Activated T-helper 1 cell treated with Interleukin-2 at 50 U/mL for 16 hours (primary cell): ENCODE data around the gene STXBP1.

Experiments
- DNase-seq: peaks from one replicate; pipeline ENCODE4 v3.0.0-alpha.2; 2020; ENCODE audit warnings: low read depth

Gene STXBP1

DNA sequence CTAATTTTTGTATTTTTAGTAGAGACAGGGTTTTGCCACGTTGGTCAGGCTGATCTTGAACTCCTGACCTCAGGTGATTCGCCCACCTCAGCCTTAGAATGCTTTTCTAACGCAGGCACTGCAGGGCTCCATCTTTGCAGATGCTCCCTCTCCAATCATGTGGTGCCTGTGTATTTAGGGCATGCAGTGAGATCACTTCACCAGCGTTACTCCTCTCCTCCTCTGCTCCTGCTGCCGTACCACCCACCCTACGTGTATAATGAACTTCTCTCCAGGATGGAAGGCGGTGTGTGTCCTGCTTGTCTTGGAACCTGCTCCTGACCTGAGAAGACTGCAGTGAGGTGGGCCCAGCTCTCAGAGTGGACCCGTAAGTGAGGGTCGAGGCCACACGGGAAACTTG, 81.1 kb downstream of the STXBP1 start:
- DNase-seq = no peak

DNA sequence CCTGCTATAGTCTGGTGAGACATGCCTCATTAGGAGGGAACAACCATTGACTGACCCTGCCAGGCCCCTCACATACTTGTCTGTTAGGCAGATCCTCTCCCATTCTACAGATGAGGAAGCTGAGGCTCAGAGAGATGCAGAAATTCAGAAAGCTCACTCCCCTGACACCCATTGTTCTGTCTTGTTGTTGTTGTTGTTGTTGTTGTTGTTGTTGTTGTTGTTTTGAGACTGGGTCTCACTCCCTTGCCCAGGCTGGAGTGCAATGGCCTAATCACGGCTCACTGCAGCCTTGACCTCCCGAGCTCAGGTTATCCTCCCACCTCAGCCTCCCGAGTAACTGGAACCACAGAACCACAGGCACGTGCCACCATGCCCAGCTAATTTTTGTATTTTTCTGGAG, 81.6 kb downstream of the STXBP1 start:
- DNase-seq = no peak

DNA sequence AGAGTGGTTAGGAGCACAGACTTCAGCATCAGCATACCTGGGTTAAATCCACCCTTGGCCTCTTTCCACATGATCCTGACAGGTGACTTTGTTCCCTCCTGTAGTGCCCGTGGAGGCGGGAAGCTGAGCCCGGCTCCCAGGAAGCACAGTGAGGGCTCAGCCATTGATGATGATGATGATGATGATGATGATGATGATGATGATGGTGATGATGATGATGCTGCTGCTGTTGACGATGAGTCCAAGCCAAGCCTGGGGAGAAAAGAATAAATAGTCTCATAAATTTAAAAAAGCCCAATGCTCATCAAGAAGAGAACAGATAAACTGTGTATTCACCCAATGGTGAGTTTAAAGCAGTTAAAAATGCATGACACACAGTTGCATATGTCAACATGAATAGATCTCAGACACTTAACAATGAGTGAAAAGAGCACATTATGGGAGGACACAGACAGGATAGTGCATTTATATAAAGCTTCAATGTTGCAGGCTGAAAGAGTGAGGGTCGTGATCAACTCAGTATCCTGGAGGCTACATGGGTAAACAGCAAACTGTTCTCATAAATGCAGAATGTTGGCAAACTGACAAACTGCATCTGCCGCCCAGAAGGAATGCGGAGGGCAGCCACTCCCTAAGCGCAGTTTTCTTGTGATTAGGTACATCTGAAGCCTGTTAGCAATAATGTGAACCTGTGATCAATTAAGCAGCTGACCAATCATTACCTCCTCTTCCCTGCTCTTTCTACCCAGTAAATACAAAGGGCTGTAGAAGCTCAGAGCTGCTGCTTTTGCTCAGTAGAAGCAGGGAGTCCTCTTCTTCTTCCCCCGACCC, 83.0 kb downstream of the STXBP1 start:
- DNase-seq = no peak

DNA sequence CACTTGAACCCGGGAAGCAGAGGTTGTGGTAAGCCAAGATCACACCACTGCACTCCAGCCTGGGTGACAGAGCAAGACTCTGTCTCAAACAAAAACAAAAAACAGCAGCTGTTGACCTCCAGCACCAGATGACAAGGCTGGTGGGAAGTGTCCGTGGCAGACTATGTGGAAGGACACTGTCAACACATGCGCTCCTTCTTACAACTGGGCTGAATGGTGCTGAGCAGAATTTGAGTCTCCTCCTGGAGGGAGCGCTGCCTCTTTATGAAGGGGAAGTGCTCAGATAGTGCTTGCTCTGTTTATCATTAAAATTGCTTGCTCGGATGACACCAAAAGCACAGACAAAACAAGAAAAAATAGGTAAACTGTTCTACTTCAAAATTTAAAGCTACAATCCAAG, 85.5 kb downstream of the STXBP1 start:
- DNase-seq = no peak

DNA sequence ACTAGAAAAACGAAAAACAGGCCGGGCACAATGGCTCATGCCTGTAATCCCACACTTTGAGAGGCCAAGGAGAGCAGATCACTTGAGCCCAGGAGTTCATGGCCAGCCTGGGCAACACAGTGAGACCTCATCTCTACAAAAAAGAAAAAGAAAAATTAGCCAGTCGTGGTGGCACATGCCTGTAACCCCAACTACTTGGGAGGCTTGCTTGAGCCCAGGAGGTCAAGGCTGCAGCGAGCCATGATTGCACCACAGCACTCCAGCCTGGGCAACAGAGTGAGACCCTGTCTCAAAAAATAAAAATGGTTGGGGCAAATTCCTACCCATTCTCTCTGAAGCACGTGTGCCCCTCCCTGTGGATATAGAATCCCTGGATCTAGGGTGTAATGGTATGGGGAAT, 86.3 kb downstream of the STXBP1 start:
- no peak for DNase-seq

DNA sequence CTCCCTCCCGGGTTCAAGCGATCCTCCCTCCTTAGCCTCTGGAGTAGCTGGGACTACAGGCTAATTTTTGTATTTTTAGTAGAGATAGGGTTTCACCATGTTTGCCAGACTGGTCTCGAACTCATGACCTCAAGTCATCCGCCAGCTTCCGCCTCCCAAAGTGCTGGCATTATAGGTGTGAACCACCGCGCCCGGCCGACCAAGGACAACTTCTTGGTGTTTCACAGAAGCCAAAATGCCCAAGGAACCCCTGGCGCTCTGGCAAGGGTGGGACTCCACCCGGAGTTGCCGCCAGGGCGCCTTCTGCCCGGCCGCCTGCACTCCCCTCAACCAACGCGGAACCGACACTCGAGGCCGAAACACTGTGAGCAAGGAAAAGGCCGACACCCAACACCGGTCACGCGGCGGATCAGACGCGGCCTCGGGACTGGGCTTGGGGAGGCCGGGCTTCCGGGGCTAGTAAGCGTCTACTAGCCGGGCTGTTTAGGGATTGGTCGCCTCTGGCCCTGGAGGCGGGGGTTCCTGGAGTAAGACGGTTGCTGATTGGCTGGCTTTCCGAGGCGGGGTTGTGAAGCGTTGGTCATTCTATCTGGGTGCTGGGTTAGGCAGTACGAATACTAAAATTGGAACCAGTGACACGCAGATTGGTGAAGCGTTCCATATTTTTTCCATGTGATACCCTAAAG, 87.1 kb downstream of the STXBP1 start:
- DNase-seq = peak; percentile 70

DNA sequence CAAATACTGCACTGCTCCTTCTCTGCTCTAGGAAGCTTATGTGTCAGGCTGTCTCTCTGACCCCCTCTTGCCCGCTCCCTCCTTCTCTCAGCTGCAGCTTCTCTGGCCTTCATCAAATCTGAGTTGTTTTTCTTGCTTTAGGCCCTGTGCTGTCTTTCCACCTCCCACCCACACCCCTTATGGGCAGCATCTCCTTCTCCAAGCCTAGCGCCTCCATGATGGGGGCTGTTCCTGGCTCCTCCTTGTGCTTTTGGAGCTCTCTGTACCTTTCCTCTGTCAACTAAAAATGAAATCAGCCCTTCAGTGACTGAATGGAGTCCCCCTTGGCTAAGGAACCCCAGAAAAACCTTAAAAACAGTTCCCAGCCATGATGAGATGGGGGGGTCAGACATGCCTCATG, 88.1 kb downstream of the STXBP1 start:
- DNase-seq = no peak

DNA sequence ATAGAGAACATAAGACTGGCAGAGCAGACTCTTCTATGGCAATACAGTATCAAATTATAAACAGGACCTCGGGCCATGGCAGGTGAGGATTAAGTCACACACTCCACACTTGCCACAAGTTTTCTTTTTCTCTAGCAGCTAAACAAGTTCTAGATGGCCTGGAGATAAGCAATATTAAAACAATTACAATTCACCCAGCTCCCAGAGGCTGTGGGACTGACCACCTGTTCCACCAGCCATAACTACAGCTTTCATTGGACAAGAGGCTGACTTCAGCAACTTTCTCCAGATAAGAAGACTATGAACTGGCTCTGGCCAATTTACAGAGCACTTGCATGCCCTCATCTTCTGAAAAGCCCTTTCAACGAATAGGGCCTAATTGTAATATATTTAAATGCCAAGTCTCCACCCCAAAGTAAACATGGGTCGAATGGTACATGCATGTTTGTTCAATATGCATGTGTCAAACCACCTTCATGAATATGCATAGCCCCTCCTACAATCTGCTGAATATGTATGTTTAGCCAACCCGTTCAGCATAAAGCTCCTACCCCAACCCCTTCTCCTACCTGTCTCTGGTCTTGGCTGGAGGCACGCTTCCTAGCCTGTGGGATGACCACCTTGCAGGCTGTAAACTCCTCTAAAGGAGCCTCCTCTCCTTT, 88.6 kb downstream of the STXBP1 start:
- DNase-seq = no peak

DNA sequence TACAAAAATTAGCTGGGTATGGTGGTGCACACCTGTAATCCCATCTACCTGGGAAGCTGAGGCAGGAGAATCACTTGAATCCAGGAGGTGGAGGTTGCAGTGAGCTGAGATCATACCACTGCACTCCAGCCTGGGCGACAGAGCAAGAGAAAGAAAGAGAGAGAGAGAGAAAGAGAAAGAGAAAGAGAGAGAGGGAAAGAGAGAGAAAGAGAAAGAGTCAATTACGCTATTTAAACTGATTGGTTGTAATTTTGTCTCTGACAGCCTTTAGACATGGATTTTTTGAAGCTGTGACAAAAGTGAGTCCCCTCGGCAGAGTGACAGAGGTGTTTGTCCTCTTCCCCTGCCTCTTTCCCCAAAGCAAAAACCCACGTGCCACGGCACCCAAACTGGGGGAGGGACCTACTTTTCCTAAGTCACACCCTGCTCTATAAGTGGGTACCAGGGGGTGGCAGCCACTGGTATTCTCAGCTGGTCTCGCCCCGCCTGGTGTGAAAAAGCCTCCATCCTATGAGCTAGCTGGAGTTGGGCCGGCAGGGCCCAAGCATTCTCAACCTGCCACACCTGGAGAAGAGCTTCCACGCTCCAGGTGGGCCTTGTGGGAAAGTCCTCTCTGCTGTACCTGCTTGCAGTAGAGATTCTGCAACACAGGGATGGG, 91.3 kb downstream of the STXBP1 start:
- no peak for DNase-seq

DNA sequence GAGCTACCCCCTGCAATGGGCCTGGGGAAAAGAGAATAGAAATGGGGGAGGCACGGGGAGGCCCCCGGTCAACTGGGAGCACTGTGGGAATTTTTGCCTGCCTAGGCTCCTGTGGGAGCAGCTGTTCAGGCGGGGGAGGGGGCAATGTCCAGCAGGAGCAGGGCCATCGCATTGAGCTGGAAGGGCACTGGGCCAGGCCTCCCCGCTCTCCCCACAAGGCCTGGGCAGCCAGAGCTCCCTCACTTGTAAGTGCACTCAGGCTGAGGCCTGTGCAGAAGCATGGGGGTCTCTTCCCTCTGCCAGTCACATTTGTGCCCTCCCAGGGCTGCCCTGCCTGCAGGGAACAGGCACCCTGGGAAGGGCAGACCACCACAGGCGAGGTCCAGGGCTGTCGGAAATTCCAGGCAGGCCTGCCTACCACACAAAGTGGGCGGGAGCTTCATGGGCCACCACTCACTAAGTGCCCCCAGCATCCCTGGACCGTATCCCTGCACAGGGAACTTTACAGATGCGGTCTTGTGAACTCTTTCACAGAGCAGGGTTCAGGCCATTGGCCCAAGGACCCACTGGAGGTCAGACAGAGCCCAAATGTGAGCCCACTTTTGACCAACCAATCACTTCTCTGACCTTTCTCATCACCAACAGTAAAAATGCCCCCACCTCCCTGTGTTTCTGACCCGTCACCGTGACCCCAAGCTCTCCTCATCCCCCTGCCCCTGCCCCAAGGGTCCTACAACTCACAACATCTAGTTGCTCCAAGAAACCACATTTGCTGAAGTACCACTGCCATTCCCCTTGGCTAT, 93.7 kb downstream of the STXBP1 start:
- no peak for DNase-seq

DNA sequence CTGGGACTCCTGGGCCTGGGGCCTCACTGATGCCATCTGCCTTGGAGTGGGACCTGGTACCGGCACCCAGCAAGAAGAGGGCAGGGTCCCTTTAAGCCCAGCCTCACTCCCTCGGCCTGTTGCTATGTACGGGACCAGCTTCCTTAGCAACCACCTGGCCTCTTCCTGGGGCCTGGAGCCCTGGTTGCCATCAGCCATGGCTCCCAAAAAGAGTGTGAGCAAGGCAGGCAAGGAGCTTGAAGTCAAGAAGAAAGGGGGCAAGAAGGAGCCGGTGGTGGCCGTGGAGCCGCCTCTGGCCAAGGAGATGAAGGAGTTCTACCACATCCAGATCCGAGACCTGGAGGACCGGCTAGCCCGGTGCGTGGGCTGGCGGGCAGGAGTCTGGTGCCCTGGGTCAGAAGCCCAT, 94.8 kb downstream of the STXBP1 start, which contains the start of gene CFAP157:
Gene CFAP157 (plus strand): TSS at position 153 of the 406 bp plus-strand sequence. CDS start 44 bp downstream, at position 197.
- no peak for DNase-seq

DNA sequence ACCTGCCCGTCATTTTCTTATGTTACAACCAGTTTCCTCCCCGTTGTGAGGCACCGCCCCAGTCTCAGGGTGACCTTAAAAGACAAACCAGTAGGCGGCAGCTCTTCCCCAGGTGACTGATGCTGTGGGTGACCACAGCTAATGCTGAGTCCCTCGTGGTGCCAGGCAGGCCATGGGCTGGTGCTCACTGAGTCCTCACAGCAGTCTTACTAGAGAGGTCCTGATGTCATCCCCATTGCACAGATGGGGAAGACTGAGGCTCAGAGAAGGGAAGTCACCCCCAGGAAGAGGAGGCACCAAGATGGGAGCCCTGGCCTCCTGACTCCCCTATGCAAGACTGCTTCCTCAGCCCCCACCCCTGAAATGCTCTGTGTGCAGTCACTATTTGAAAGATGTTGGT, 95.7 kb downstream of the STXBP1 start:
- no peak for DNase-seq

DNA sequence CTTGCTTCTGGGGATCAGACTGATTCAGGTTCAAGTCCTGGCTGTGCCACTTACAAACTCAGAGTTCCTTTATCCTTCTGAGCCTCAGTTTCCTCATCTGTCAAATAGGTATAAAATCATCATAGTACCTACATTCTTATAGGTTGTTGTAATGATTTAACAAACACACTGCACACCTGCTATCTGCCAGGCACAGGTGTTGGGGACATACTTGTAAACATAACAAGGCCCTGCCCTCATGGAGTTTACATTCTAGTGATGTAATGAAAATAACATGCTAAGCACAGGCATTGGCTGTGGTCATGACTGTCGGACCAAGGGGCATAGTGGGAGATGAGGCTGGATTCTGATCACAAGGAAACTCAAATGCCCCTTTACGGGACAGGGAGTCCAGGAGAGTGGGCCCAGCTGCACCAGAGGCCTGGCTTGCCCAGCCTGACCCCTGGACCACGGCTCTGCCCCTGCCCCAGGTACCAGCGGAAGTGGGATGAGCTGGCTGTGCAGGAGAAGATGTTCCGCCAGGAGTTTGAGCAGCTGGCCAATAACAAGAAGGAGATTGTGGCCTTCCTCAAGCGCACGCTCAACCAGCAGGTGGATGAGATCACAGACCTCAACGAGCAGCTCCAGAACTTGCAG, 97.0 kb downstream of the STXBP1 start:
- no peak for DNase-seq

DNA sequence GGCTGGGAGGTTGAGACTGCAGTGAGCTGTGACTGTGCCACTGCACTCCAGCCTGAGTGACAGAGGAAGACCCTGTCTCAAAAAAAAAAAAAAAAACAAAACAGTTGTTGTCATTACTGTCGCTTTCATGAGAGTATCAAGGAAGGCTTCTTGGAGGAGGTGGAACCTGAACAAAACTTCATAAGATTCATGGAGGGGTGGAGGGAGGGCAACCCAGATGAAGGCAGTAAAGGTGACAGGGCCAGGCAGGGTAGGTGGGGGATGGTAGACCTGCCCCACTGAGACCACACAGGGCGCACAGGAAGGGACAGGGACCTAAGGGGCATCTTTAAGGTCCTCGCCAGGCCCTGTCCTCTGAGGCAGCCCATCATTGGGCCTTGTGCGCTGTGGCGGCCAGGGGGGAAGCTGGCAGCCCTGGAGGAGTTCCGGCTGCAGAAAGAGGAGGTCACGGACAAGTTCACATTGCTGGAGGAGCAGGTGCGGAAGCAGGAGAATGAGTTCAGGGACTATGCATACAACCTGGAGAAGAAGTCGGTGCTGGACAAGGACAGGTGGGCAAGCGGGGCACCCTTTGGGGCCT, 98.2 kb downstream of the STXBP1 start:
- DNase-seq = no peak

DNA sequence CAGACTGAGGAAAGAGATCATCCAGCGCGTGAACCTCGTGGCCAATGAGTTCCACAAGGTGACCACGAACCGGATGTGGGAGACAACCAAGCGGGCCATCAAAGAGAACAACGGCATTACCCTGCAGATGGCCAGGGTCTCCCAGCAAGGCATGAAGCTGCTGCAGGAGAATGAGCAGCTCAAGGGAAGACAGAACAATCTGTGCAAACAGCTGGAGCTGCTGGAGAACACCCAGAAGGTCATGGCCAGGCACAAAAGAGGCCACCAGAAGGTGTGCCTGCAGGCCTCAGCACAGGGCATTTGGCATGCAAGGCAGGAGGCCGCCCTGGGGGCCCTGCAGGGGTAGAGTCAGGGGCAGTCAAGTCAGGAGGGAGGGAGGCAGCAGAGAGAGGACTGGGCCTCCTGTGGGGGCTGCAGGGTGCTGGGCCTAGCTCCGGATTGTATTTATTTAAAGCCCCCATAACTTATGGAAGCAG, 99.2 kb downstream of the STXBP1 start:
- no peak for DNase-seq

DNA sequence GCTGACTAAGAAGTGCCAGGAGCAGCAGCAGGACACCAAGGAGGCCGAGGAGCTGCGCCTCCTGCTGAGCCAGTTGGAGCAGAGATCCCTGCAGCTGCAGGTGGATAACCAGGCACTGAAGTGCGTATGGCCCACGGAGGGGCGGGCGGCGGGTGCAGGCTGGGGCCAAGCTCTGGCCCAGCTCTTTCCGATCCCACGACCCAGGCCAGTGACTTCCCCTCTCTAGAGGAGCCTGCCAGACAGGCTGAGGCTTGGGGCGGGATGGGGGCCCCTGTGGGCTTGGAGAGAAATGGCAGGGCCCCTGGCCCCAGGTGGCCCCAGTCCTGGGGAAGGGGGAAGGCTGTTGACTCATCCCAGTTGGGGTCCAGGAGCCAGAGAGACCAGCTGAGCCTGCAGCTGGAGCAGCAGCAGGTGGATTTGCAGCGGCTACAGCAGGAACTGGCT, 99.8 kb downstream of the STXBP1 start:
- DNase-seq = no peak

DNA sequence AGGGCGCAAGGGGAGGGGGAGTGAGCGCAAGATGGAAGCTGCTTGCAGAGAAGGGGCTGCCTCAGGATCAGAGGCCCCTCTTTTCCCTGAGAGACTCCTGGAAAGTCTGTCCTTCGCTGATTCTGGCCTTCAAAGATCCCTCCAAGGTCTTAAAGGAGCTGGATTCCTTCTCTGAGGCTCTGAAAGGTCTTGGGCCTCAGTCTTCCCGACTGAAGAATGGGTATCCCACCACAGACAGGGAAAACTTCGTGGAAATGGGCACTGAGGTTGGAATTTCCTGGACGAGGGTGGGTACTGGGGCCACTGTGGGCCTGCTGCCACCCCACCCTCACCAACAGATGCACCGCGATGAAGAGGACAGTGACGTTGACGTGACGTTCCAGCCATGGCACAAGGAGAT, 100.3 kb downstream of the STXBP1 start:
- no peak for DNase-seq

DNA sequence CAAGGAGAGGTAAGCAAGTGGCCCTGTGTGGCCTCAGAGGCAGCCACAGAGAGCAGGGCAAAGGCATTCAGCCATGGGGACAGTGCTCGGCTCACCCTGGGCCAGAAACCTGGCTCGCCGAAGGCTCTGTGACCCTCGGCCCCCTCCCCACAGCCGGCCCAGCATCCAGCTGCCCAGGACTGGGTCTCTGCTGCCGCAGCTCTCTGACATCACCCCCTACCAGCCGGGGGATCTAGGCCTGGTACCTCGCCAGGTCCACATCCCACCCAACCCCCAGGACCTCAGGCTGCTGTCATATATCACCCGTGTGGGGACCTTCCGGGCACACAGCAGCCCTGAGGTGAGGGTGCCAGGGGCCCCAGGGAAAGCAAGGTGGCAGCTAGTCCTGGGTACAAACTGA, 100.8 kb downstream of the STXBP1 start:
- no peak for DNase-seq

DNA sequence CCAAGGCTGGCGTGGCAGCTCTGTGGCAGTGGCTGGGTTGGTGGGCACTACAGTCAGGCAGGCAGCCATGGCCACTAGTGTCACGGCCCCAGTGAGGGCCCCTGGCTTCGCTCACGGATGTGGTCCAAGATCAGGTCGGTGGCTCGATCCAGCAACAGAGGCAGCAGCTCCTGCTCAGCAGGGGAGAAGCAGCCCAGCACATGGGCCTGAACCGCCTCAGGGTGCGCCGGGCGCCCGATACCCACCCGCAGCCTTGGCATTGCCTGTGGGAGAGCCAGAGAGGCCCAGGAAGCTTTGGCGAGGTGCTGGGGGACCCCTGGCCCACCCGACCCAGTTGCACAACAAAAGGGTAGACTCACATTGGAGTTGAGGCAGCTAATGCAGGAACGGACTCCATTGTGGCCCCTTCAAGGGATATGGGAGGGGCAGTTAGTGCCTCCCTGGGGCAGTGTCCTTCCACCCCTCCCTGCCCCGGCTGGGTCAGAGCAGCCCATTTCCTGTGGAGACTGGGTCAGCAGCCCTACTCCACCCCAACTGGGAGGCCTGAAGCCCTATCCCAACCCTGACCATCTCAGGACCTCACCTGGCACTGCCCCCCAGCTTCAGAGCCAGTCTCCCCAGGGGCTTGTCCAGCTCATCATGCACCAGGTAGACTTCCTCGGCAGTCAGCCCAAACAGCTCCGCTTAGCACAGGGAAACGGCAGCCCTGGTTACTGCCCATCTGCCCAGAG, 102.1 kb downstream of the STXBP1 start:
- no peak for DNase-seq

DNA sequence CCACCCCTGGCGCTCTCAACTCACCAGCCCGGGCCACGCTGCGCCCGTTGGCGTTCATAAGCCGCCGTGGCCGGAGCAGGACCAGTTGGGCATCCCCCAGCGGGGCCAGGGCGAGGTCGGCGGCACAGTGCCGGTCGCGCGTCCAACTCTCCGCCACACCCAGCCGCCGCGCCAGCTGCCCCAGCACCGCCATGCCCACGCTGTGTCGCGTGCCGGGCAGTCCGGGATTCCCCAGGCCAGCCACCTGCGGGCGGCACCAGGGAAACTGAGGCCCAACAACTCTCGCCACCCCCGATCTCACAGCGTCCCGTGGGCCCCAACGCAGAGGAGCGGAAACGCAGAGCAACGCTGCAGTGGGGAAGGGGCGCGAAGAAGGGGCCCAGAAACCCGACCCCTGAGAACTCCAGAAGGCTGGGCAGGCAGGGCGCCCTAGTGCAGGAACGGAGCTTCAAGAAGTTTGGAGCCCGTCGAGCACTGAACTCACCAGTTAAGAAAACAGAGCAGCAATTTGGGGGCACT, 102.9 kb downstream of the STXBP1 start:
- DNase-seq = no peak
